Hematopoietic multipotent progenitor cell treated with erythropoietin and hydrocortisone succinate and interleukin-3 and kit ligand, for 6 days (in vitro differentiated cells): Measurements from ENCODE around the gene PTPRD.
A peak's percentile ranks its signal among the peaks of the same experiment; 100 is the strongest.

Source experiments
- DNase-seq: peaks from one replicate; pipeline ENCODE4 v3.0.0-alpha.2; 2015

The PTPRD gene

DNA sequence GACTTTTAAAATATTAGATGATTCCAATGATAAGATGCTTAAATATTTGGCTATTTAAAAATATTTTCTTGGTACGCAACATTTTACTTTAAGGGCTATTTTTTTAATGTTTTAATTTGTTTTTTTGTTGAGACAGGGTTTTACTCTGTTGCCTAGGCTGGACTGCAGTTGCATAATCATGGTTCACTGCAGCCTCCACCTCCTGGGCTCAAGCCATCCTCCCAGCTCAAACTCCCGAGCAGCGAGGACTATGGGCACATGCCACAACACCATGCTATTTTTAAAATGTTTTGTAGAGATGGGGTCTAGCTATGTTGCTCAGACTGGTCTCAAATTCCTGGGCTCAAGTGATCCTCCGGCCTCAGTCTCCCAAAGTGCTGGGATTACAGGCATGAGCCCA is 1963.0 kb downstream of the PTPRD start:
- no peak for DNase-seq

DNA sequence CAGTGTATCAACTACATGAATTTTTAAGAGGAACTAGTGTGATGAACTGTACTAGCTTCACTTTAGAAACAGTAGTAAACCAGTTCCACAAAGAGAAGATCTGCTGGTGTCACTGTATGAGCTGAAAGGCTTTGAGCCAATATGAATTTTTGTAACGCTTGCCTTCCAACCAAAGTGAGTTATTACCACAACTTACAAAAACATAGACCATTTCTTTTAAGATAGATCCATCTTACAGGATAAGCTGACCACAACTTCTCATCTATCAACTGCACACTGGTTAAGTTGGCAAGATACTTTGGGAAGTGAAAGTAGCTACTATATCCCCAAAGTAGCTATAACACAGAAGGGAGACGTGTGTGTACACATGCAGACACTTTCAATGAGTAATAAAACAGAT is 1963.6 kb downstream of the PTPRD start:
- peak; percentile 69 for DNase-seq

DNA sequence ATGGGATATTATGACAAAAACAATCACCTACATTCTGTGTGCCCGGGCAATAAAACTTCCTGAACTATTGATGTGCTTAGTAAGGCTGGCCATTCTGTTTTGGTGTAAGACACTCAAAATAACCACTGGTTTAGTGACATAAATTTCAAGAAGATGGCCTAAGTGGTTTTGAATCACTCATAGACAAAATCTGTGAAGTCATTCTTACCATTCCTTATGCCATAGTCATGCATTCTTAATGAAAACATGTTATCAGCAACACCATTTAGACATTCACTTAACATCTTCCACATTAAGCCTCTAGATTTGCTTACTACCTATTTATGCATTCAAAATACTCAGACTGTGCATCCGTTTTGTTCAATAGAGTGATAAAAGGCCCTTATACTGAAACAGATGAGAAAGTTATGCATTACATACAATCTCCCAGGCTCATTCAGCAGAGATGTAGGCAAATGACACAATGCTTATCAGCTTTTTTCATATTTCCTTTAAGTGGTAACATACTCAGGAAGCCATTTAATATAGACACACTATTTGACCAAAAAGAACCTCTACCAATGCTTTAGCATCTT is 1964.4 kb downstream of the PTPRD start:
- peak; percentile 53 for DNase-seq

DNA sequence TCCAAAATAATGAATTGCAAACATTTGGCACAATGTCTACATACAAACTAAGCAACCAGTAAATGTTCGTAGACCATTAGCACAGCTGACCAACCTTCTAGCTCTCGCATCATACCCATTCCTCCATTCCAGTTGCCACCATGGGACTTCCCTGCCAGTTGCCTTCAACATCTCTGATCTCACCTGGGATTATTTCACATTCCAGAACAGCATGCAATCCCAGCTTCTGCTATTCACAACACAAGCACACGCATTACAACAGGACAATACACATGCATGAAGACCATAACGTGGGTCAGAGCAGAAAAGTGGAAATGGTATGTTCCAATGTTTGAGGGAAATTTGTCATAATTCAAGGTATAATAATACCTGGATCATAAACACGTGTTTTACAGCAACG is 1965.0 kb downstream of the PTPRD start:
- no peak for DNase-seq

DNA sequence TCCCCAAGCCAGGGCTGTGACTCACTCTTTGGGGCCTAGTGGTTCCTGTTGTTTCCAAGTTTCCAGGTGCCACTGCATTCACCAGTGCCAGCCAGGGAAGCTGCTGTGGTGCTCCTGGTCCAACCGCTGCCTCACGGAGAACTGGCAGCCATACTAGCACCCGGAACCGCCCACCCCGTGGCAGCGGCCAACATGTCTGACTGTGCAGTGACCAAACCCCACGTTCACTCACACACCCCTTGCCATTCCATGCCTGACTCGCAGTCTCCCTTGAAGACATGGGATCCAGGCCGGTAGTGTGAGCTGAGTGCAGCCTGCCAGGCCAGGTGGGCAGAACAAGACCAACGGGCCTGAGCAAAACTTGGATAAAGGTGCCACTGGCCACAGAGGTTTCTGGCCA is 1968.2 kb downstream of the PTPRD start:
- no peak for DNase-seq

DNA sequence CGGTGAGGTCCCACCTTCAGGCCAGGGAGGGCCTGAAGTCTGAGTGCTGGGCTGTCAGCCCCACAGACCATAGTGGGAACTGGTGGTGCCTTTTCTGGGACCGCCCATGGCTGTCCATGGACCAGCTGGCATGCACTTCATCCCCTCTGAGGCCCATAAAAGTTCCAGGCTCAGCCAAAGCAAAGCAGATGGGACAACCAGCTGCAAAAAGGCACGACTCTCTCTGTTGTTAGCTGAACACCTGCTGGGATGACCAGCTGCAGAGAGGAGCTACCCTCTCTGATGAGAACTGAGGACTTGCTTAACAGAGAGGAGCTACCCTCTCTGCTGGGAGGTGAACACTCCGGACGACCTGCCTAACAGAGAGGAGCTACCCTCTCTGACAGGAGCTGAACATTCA is 1968.9 kb downstream of the PTPRD start:
- DNase-seq, result no peak

DNA sequence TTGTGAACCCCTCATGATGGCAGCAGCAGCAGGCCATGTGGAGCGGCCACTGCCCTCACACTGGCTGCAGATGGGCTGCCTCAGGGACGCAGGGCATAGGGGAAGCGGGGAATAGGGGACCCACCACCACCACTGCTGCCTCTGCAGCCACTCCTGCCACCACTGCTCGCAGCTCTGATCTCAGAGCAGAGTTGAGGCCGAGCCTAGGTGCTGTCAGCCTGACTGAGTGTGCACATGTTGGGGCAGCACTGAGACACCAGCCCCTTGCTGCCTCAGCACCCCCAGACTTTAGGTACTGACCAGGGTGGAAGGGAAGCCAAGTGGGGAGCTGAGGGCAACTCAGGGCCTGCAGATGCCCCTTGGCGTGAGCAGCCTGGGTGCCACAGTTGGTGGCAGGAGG is 1969.3 kb downstream of the PTPRD start:
- no peak for DNase-seq

DNA sequence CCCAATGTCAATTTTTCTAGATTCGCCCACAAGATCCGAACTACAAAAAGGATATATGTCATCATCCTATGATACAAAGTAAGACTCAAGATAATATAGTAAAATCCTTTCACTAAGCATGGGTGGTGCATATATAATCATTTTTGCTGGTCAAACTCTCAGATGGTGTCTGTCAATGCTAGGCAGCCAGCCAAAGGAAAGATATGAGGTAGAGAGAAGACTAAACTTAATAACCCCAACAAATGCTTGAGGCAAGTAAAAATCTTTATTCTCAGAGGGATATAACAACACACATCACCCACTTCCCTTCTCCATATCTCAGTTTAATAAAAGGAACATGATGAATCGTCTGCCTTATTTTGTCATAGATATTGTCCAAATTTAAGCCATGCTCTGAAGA is 1972.0 kb downstream of the PTPRD start:
- no peak for DNase-seq

DNA sequence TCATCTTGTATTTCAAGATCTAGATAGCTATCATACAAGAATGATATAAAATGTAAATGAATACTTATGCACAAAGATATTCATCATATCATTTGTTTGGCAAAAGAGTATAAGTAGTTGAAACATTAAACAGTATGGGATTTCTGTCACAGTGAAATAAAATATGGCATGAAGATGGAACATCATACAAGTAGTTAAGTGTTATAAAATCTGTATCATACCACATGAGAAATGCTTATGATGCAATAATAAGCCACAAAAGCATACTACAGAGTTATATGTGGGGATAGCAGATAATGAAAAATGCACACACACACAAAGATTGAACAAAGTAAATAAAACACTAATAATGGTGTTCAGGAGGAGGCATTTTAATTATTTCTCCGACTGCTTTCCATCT is 1975.2 kb downstream of the PTPRD start:
- DNase-seq, result peak; percentile 19

DNA sequence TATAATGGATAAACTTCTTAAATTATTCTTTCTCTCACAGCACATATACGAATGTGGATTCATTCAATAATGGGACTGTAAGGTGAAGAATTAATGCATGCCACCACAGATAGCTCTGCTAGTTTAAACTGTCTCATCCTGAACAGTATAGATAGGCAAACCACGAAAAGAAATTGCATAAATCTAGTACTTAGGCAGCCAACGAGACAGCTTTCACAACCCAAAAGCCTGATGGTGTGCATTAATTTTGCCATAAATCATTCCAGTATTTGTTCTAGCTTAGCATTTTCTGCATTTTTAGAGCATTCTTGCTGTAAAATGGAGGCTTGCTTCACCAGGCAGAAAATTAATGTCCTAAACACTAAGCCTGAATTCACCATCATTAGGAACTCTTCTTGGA is 1979.0 kb downstream of the PTPRD start:
- DNase-seq, result peak; percentile 64

DNA sequence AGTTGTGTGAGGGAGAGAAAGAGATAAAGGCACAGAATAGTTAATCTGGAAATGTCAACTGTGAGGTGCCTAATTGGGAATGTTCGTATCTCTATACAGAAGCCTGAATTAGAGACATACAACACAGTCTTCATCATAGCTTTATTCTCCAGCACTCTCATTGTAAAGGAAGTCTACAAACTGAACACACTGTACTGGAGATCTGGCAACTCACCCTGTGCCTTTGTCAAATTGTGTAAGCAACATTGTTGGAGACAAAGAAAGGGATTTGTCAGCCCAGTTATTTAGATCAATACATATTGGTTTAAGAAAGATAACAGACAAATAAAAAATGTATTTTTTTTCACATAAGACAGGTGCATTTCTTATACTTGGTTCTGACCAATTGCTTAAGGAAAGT is 1980.3 kb downstream of the PTPRD start:
- DNase-seq, result no peak

DNA sequence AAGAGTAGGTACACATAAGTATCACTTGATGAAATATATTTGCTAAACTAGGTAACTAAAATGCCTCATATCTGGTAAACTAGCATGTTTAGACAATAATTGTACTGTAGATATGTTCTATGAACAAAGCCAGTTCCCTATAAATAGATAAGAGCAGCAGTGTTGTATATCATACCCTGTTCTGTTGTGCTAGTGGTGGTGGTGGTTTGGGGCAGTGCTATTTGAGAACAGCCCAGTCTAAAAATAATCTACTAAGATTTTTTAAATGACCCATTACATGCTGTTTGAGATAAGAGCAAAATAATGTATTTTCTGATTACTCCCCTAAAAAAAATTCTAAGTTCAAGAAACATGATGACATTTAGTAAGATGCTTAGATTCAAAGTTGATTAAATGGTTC is 1984.0 kb downstream of the PTPRD start:
- DNase-seq, result peak; percentile 18

DNA sequence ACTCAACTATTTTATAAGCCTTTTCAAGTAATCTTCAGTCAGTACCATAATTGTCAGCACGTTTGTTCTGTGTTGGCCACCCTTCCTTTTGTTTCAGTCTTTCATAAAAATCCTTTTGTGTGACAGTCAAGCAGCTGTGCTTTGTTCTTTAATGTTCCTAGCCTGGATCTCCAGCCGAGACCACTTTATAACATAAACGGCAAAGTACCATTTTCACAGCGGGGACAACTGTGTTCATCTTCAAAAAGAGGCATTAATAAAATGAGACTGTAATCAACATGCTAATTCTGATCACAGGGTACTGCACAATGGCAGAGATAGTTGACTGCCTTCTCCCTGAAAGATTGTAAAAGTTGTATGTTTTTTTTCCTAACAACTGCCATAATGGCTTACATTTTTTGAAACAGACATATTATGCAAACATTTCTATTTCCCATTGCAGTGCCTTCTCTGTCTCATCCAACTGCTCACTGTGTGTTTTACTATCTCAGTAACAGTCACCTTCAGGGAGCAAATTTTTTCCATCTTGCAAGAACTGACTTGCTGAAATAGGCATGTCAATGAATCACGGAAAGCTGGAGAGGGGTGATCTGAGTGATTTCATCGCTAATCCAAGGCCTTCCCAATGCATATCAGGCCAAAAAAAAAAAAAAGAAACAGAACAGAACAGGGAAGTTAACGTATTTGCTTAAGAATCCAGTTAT is 1984.7 kb downstream of the PTPRD start:
- DNase-seq, result no peak

DNA sequence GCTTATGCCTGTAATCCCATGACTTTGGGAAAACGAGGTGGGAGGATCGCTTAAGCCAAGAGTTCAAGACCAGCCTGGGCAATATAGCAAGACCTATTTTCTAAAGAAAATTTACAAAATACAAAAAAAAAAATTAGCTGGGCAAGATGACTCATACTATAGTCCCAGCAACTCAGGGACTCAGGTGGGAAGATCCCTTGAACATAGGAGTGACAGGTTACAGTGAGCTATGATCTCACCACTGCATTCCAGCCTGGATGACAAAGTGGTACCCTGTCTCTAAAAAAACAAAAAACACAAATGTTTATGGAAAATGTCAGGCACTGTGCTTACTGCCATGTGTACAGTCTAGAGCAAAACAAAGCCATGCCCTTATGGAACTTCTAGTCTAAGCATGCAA is 1989.9 kb downstream of the PTPRD start:
- no peak for DNase-seq

DNA sequence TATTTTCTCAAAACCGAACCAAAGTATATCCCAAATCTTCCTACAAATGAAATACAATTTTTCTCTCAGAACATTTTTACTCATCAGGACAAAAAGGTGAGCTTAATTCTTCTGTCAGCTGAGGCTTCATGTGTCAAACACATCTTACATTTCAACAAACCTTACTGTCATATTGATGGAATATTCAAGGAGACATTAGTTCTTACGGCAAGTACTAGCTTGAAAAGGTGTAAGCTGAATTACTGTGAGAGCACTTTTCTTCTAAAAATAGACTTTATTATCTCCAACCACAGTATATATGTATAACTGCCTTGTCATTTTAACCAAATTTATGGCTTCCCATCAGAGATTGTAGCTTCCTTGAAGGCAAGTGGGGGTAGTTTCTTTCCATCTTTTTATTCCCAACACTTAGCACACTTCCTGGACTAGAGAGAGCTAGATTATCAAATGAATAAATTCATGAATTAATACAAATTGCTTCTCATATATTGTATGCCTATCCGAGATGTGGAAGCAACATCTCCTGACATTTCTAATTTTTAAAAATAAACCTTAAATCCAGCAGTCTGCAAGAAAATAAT is 1990.5 kb downstream of the PTPRD start:
- DNase-seq, result no peak

DNA sequence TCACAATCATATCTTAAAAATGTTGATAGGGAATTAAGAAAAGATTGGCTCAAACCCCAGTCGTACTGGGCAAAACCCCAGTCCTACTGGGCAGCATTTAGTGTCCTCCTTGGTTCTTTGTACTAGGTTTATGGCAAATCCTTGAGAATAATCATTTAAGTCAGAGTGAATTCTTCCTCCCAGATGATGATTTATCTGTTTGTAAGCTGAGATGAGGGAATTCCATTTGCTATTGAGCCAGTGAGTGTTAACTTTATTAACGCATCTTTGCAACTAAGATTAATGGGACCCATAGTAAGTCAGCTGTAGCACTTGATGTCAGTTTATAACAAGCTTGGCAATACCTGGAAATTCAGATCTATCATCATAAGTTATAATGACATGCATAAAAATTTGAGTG is 1991.4 kb downstream of the PTPRD start:
- no peak for DNase-seq

DNA sequence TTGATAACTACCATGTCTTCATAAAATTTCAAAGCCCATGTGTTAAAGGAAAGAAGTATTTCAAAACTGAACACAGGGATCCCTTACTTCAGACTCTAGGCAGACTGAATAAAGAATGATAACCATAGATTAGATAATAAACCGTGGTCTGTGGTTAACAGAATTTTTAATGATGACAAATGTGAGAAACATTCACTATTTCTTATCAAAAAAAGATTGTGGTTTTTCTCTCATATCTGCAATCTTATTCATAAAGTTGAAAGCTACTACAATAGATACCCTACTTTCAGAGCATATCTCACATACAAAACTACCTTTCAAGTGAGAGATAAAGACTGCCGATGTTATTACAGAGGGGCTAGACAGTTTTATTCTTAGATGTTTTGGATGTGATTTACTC is 1996.4 kb downstream of the PTPRD start:
- DNase-seq, result peak; percentile 35

DNA sequence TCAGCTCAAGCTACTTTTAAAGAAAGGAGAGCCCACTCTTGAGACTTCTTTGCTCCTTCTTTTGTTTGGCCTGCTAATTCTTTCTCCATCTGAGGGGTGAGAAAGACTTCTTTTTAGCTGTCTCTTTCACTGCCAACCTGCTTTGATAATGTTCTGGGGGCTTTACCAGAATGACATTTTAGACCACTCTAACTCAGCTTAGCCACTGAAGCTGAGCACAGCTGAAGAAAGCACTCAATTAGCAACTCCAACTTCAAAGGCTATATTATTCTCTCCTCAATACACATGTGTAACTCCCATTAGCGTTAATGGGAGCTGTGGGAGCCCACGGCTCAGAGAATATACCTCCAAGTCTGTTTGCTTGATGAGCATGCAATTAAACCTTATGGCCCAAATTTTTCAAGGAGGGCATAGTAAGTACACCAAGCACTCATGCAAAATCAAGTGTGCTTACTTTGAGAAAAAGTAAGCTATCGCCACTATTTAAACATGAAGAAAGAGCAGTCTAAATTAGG is 1997.8 kb downstream of the PTPRD start:
- no peak for DNase-seq

DNA sequence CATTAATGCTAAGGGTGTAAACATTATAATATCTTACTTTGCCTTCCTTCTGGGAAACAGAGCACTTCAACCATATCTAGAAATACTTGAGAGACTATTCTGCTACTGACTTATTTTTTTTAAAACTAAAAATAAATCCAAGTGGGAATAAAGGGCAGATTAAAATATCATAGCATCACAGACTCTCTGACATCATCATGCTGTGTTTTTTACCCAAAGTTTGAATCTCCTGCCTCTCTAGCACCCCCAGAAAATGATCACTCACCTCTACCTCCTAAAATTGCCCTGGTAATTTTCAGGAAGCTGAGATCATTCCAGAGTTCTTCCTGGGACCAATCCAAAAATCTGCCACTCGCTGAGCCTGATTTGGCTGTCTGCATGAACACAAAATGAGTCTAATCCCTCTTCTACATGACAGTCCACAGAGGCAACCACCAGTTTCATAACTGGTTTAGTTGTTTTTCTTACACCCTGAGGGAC is 1999.4 kb downstream of the PTPRD start:
- no peak for DNase-seq

DNA sequence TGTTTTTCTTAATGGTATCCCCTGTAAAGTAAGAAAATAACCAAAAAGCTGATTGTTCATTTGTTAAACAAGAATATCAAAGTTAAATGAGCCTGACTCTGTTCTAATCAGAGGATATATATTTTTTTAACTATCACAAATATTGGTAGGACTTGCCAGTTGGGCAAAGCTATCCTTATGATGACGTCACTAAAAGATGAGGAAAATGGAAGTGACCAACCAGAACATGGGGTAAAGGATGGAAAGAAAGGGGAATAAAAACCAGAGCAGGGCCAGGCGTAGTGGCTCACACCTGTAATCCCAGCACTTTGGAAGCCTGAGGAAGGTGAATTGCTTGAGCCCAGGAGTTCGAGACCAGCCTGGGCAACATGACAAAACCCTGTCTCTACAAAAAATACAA is 2001.6 kb downstream of the PTPRD start:
- DNase-seq, result no peak

DNA sequence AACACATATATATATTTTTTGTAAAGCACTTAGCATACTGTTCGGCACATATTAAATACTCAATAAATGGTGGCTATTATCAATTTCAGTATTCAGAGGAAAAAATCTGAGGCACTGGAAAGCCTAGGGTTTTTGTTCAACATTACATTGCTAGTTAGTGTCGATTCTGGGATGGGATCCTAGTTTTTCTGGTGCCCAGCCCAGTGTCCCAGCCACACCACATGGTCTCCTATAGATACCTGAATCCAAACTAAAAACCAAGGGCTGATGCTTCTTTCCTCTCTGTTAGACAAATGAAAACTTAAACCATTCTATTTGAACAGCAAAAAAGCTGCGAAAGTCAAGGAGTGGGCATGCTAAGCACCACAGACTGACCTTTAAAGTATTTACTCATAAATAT is 2002.5 kb downstream of the PTPRD start:
- DNase-seq, result no peak

DNA sequence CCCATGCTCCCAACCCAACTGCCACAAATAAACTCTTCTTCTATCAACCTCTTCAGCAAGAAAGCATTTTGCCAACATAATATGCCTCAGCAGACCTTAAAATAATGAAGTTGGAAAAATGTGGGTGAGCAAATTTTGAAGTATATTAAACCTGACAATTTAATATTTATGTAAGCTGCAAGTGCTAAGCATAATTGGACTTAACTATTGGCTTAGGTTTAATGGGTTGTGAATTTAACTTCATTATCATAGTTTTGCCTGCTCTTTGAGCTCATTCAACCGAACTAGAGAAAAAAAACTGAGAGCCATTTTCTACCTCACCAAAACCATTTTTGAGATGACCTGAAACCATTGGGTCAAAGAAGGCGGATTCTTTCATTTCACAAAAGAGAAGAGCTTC is 2007.7 kb downstream of the PTPRD start:
- no peak for DNase-seq

DNA sequence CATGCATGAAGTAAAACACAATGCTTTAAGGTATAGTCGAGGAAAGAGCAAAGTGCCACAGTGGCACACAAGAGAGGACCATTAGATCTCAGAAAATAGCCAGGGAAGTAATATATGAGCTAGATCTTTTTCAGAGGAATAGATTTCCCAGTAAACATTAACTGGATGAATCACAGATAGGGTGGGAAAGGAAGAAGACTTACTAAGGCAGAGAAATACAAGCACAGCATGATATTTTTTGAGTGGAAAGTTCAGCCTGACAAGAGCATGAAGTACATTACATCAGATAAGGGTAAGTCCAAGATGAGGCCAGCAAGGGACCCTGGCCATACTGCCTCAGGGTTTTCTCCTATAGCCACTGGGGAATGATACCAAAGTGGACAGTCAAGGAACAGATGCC is 2008.6 kb downstream of the PTPRD start:
- no peak for DNase-seq

DNA sequence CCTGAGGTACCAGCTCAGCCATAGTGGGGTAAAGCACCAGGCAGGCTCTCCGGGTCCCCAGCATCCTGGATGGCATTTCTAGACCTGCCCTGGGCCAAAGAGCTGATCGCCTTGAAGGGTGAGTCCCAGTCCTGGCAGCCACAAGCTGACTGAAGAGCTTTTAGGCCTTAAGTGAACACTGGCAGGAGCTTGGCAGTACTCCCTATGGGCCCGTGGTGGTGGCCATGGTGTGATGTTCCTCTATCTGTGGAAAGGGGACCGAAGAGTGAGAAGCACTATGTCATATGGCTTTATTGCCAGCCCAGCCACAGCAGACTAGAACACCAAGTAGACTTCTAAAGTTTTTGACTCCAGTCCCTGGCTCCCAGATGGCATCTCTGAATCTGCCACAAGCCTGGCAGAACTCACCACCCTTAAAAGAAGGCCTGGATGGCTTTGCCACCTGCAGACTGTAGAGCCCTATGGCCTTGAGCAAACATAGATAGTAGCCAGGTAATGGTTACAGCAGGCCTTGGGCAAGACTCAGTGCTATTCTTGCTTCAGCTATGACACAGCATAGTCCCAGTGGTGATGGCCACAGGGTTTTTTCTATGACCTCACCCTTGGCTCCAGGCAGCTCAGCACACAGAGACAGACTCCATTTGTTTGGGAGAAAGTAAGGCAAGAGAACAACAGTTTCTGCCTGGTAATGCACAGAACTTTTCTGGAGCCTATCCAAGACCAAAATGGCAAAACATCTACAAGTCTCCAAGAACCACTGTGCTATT is 2011.7 kb downstream of the PTPRD start:
- DNase-seq, result no peak
